GM19035 (cell line): Measurements from ENCODE around the gene PPP2R5D.

Experiments
- ATAC-seq: cut with Tn5 transposase; IDR thresholded peaks from one replicate; pipeline ENCODE4 v1.9.1; 2021; ENCODE audit not compliant: unreplicated experiment

The PPP2R5D gene

DNA sequence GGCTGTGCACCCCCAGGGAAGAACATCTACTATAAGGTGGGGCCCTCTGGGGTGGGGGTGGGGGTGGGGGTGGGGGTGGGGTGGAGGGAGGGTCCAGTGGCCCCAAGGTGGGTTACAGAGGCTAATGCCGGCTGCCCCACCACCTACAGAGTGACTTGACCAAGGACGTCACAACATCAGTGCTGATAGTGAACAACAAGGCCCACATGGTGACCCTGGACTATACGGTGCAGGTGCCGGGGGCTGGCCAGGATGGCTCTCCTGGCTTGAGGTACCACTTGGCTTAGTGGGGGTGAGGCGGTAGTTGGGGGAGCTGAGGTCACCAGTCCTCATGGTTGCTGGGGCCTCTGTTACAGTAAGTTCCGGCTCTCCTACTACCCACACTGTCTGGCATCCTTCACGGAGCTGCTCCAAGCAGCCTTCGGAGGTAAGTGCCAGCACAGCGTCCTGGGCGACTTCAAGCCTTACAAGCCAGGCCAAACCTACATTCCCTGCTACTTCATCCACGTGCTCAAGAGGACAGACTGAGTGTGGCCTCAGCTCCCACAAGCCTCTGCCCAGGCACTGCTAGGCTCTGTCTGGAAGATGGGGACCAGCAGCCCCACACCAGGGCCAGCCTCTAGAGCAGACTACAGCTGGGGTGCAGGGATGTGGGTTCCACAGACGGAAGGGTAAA, 21.1 kb upstream of the PPP2R5D start:
- no peak for ATAC-seq

DNA sequence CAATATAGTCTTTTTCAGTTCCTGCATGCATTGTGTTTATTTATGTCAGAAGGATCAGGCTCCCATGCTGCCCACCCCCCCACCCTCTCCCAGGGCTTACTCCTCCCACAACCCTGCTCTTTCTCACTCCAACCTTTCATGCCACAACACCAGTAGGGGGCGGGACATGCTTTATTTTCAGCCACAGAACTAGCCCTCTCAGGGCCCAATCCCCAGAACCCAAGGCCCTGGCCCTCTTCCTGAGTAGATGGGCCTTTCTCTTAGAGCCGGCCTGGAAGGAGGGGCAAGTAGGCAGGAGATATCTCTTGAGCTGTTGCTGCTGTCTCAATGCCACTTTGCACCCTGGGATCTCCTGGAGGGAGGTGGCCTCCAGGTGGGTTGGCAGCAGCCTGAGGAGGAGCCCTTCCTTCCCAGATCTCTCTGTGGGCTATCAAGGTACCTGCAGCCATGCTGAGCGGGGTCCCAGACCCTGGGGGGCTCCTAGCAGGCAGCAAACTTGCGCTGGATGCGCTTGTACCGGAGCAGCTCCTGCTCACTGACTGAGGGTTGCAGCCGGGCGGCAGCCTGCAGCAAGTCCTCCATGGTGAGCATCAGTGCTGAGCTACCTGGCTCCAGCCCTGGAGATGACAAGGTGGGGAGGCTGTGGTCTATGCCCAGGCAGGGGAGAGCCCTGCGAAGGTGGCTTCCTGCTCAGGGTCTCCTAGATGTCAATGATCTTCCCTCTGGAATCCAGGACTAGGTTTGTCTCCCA, 20.3 kb upstream of the PPP2R5D start:
- ATAC-seq = no peak

DNA sequence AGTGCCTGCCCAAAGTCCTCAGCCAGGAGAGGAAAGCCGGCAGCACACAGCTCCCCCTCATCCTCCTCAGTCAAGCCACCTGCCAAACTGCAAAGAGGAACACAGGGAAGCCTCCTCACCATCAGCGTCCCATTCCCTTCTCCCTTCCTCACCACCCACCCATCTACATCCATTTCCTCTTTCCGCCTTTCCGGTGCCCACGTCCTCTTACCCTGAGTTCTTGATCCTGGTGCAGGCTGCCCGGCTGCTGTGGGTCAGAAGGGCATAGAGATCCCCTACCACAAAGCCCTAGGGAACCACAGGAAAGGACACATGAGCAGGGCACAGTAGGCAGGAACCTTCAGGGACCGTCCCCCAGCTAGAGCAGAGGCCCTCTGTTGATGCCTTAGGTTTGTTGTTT, 17.8 kb upstream of the PPP2R5D start:
- ATAC-seq = no peak

DNA sequence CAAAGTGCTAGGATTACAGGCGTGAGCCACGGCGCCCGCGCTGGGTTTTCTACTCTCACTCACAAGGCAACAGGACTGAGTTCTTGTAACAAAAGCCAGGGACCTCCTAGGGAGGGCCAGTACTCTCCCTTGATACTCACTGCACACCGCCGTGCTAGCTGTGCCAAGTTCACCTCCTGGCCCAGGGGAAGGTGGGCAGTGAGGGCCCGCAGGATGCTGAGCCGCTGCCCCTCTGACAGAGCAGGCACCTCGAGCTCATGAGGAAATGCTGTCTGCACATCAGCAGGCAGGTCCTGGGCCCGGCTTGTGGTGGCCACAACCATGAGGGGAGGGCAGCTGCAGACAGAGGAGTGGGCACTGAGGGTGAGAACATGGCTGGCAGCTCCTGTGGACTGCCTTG, 17.1 kb upstream of the PPP2R5D start:
- ATAC-seq = no peak

DNA sequence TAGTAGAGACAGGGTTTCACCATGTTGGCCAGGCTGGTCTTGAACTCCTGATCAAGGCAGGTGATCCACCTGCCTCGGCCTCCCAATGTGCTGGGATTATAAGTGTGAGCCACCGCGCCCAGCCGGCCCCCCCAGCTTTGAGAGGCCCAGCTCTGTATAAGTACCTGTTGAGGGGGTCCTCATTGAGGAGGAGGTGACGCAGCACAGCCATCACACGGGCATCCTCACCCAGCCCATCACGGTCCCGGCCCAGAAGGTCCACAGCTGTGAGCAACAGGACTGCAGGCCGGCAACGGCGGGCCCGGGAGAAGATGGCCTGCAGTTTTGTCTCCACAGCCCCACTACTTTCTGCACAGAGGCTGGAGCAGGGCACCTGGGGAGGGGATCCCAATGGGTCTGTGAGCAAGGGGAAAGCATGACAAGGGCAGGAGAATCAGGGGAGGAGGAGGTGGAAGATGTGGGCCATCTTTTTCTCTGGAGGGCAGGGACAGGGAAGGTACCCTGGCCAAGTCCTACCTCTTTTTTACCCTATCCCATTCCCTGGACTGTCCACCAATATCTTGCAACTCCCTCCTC, 16.2 kb upstream of the PPP2R5D start:
- no peak for ATAC-seq

DNA sequence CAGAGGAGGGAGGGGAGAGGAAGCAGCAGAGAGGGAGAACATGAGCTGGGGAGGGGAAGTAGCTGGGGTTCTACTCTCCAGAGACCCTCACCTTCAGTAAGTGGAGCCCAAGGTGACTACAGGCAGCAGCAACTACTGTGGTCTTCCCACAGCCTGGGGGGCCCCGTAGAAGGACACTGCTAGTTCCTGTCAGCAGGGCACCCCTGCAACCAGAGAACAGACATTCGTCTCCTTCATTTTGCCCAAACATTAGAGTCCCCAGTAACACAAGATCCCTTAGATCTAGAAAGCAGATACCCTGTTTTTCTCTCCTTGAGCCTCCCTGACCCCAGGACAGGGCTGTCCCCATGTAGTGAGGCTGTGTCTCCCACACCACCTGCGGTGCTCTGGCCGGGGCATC, 15.6 kb upstream of the PPP2R5D start:
- ATAC-seq = no peak

DNA sequence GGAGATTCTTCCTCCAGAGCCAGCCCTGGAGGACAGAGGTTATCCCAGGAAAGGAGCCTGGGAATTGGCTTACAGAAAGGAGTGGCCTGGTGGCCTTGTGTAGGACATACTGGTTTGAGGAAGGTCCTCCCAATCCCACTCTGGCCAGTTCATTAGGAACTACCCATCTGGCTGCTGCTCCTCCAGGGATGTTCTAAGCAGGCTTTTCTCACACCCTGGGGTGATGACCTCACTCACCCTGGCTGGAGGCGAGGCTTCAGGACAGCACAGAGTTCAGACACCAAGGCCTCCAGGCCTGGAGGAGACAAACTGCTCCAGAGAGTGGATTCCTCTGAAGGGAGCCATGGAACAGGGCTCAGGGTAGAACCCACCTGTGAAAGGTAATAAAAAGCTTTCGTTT, 14.9 kb upstream of the PPP2R5D start:
- no peak for ATAC-seq

DNA sequence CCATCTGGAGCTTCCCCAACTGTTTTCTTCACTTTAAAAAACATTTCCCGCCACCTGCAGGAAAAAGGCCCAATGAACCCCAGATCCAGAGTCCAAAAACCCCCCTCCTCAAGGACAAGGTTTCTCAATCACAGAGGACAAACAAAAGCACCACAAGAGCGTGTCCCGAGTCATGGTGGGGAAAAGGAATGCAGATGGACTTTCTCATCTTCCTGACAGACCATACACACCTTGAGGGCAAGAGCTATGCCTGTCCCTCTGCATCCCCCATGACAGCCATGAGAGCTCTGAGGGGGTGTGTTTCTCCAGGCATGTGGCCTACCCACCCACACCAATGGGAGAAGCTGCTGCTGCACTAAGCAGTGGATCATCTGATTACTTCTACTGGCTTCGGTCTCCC, 14.4 kb upstream of the PPP2R5D start:
- ATAC-seq = no peak

DNA sequence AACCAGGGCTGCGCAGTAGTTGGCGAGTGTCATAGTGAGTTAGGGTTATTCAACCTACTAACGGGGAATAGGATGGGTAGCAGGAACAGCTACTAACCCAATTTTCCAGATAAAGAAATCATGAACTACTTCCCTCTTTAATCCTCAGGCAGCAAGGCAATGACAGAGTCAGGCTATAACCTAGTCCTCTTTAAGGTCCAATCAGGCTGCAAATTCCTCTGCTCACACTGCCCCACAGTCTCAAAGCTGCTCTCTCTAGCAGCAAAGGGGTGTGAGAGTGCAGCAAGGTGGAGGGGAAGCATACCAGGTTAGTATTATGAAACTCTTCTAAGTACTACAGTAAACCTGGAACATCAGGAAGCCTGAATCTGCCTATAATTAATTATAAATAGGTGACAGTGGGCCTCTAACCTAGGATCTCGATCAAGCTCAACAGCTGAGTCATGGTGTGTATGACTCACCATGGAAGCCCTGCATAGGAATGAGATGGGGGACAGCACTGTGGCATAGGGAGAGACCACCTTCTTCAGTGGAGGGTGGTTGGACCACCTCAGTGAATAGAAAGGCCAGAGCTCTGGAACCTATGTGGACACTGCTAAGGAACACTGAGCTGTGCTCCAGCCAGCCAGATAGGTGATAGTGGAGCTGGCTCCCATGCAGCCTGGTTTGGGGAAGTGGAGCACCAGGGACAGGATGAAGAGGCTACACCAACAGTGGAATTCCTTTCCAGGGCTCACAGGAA, 13.3 kb upstream of the PPP2R5D start:
- ATAC-seq = no peak

DNA sequence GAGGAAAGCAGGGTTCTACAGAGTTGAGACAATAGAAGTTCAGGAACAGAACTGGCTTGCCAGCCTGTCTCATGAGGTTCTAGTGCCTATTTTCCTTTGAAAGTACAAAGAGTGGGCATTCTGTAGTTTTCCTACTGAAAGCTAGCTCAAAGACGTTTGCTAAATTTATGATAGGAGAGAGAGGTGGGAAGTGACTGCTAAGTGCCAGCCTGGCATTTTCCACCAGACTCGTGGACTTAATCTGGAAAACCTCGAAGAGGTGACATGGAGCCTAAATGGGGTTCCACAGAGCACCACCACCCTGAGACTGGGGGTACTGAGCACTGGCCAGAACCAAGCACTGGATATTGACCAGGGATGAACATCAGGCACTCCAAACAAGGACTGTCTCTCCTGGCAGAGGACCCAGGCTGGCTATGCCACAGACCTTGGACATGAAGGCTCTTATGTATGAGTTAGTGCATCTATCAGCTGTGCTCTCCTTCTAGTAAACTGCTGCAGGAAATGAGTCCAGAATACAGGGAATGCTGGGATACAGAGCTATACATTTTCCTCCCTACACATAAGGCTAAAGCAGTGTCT, 12.5 kb upstream of the PPP2R5D start:
- ATAC-seq = no peak

DNA sequence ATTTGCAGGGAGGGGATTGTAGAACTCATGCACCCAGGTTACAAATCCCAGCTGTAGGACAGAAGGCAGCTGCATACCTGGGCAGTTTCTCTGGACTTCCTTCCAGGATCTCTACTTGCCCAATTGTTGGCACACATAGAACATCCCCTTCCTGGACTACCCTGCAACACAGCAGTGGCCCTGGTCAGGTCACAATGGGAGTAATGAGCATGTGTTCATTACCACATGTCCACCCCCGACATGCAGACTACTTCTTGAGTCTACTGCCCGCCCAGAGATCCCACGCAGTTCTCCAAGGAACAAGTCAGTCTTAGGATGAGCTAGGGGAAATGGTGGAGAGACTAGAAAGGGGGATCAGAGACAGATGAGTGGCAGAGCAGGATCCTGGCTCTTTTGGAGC, 10.4 kb upstream of the PPP2R5D start:
- no peak for ATAC-seq

DNA sequence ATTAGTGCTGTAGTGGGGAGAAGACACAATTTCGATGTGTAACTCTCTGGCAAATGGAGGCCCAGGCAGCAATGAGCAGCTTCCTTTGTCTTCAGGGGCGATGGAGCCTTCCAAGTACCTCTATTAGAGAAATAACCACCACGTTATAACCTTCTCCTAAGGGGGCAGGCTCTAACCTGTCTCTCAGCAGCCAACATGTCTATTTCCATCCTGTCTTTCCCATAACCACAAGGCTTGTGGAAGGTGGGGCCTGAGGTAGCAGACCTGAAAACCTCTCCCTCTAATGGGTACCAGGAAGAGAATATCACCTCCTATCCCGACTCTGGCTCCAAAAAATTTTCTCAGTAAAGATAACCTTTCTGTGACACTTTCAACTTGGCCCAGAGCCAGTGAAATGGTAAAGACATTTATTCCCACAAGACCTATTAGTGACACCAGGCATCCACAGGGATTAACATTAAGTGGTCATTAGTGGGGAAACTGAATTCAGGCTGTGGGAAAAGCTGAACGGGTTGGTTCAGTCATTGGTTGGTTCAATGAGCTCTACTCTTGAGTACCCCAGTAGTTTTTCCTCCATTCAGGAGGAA, 9.4 kb upstream of the PPP2R5D start:
- ATAC-seq = no peak

DNA sequence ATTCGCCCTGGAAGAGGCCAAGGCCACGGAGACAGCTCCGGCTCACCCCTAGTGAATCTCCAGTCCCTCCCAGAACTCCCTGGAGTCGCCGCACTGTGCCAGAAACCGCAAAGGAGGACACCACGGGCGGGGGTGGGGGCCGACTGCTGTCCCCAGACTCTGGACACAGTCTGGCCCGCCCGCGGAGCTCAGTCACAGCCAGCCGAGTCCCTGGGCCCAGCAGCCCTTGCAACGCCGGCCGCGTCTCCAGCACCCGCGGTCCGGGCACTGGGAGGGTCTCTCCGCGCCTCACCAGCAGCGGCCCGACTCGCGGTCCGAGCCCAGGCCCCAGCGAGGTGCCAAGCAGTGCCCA, 5.9 kb upstream of the PPP2R5D start:
- no peak for ATAC-seq

DNA sequence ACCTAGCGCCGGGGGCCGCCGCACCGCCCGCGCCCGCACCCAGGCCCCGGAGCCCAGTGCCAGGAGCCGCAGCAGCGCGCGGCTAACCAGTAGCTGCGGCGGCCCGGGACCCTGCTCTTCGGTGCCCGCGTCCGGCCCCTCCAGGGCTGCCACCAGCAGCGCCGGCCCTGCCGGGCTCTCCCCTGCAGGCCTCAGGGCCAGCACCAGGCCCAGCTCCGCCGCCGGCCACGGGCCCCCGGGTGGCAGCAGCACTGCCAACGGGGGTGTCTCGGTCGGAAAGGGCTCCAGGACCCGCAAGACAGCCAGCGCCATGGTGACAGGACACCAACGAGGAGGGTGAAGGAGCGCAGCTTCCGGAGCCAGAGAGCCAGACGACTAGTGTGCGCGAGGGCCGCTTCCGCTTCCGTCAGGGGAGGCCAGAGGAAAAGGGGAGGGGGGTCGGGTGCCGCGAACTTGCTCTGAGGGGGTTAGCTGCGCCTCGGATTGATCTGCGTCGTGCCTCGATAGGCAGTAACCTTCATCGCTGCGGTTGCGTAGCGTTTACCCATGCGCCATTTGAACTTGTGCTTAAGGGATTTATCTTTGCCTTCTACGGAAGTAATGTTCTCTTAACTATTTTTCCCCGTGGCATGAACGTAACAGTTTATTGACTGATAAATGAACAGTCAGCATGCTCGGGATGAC, 5.4 kb upstream of the PPP2R5D start, which contains the start of gene PEX6:
PEX6 (minus strand) TSS at position 343 of the 684 bp plus-strand sequence; CDS start at position 312, 31 bp downstream.
- ATAC-seq = peak; percentile 94

DNA sequence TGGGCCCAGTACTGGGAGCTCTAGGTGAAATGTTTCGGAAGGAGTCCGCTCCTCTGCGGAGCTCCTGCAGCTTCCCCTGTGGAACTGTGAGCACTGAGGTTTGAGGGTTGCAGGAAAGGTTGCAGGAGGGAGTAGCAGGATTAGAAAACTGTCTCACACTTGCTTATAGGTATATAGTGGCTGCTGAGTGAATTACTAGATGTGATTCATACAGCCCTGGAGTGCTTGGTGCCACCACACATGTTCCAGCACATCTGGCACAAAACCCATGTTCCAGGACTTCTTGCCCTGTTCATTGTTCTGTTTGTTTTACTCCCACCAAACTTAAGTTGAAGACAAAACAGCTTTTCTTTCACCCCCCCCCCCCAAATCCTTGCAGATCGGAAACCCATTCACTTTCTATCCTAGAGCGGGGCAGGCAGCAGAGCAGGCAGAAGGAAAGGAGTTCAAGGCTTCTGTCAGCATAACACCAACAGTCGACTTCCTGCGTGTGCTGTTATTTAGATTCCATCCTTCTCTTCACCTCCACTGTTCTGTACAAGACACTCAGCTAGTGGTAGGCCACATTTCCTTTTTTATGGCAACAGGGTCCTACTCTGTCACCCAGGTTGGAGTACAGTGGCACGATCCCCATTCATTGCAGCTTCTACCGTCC, 4.7 kb upstream of the PPP2R5D start:
- ATAC-seq = no peak

DNA sequence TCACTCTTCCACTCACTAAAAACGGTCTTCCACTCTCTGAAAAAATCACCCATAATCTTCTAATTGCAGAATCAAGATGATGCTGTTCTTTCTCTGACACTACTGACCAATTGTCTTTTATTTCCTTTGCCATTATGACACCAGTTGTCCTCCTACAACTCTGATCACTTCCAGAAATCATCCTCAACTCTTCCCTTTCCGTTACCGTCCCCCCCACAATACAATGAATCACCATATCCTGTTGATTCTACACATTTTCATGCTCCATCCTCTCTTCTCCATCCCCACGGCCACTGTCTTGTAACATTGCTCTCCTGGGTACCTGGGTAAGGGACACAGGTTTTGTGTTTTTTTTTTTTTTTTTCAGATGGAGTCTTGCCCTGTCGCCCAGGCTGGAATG, 2.5 kb upstream of the PPP2R5D start:
- no peak for ATAC-seq

DNA sequence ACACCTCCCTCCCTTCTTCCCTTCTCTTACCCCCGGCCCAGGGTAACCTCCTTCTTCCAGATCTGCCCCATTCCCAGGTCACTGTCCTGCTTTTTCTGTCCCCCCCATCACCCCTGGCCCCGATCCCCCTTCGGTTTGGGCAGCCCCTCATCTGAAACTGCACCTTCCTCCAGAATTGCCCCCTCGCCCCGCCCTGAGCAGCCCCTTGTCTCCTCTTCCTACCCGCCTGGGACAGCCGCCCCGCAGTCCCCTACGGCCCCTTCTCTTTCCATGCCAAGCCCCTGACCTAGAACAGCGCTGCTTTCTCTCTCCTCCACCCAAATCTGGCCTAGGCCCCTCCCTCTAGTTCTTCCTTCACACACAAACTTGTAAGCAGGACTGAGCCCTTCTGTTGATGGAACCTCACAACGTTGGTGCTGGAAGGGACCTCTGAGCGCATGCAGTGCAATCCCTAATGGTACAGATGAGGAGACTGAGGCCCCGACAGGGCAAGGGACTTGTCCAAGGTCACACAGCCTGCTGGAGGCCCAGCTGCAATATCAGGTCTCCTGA, 630 bp downstream of the PPP2R5D start:
- ATAC-seq = no peak

DNA sequence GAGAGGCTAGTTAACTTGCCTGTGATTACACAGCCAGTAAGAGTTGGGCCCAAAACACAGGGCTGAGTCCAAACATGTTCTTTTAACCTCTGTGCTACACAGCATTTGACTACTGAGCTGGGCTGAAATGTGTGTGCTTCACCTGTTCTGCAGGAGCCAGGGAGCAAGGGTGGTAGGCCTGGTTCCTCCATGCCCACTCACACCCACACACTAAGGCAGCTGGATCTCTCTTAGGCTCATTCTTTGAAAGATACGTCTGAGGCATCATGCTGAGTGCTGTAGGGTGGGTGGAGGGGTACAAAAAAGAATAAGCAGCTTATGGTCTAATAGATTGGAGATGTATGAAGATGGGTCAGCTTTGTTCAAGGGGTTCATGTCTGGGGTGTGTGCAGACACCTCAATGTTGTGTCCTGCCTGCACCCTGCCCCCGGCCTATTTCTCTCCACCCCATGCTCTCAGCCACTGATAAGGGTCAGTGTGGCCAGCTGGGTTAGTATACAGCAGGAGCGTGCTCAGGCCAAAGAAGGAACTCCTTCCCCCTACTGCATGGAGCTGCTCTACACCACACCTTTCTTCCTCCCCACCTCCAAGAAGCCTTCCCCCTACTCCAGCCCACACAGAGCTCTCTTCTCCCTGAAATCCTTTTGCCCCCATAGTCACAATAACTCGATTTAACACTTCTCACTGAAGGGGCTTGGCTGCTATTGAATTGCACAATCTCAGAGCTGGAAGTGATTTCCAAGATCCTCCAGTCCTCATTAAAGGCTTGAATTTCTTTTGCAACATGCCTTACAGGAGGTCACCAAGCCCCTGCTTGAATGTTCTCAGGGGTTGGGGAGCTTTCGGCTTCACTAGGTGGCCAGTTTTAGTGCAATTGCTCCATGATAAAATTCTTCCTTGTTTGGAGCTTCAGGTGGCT, 3.4 kb downstream of the PPP2R5D start:
- no peak for ATAC-seq
